Stimulated activated CD4-positive, alpha-beta T cell treated with anti-CD3 and anti-CD28 coated beads, TNF-alpha, amount 100 ng/mL, for 24 hours (primary cell): ENCODE measurements around the gene KCNQ2.

Experiments
- DNase-seq, 3 experiments: peaks; one replicate each; pipeline ENCODE4 v3.0.0-alpha.2; 2020; ENCODE audit warnings: low read depth in 3 of 3

The KCNQ2 gene

GRCh38 chr20:63471002-63471716 lies 1.3 kb downstream of the KCNQ2 start:
- no peak for DNase-seq

GRCh38 chr20:63470410-63470809 lies 2.0 kb downstream of the KCNQ2 start:
- DNase-seq: no peak

GRCh38 chr20:63469713-63470101 lies 2.7 kb downstream of the KCNQ2 start:
- no peak for DNase-seq

GRCh38 chr20:63469019-63469712 lies 3.3 kb downstream of the KCNQ2 start:
- DNase-seq: no peak

- no peak for DNase-seq
These were observed 4.0 kb downstream of the KCNQ2 start for GRCh38 chr20:63468421-63468820.

GRCh38 chr20:63467294-63468083 lies 5.0 kb downstream of the KCNQ2 start:
- DNase-seq: no peak

GRCh38 chr20:63466861-63467260 lies 5.6 kb downstream of the KCNQ2 start:
- no peak for DNase-seq

GRCh38 chr20:63466250-63466825 lies 6.1 kb downstream of the KCNQ2 start:
- no peak for DNase-seq

- DNase-seq: no peak
These were observed 6.8 kb downstream of the KCNQ2 start for GRCh38 chr20:63465380-63466249.

- no peak for DNase-seq
These were observed 8.2 kb downstream of the KCNQ2 start for GRCh38 chr20:63464289-63464635.

GRCh38 chr20:63463400-63464288 lies 8.8 kb downstream of the KCNQ2 start:
- DNase-seq: no peak

- no peak for DNase-seq
These were observed 10.2 kb downstream of the KCNQ2 start for GRCh38 chr20:63462244-63462643.

- DNase-seq: no peak
These were observed 11.2 kb downstream of the KCNQ2 start for GRCh38 chr20:63461104-63461763.

- DNase-seq: no peak
These were observed 13.4 kb downstream of the KCNQ2 start for GRCh38 chr20:63459070-63459380.

- DNase-seq: no peak
These were observed 14.0 kb downstream of the KCNQ2 start for GRCh38 chr20:63458170-63459069.

GRCh38 chr20:63457737-63458136 lies 14.7 kb downstream of the KCNQ2 start:
- no peak for DNase-seq

GRCh38 chr20:63456429-63457284 lies 15.8 kb downstream of the KCNQ2 start:
- no peak for DNase-seq

- no peak for DNase-seq
These were observed 16.9 kb downstream of the KCNQ2 start for GRCh38 chr20:63455568-63455859.
